Ishikawa (cell line): ENCODE data around the gene SCFD1.

Source experiments
- MAX ChIP-seq: IDR thresholded peaks from 2 replicates; pipeline ENCODE4 v1.6.1; 2012
- NFIC ChIP-seq: IDR thresholded peaks from 2 replicates; pipeline ENCODE4 v1.6.1; 2012
- TAF1 ChIP-seq: IDR thresholded peaks from 2 replicates; pipeline ENCODE4 v1.6.1; 2012; ENCODE audit warnings: low read depth, mild to moderate bottlenecking
- YY1 ChIP-seq: IDR thresholded peaks from 2 replicates; pipeline ENCODE4 v1.6.1; 2012; ENCODE audit warnings: low read depth

- TF ChIP-seq TAF1 (no peak), YY1 (no peak), MAX (no peak), NFIC (no peak)
Measured at GRCh38 chr14:30754778-30755177, 132.7 kb downstream of the SCFD1 start.
